ENCODE measurements around the gene WDR90.
A peak's percentile ranks its signal among the peaks of the same experiment; 100 is the strongest.

DNA sequence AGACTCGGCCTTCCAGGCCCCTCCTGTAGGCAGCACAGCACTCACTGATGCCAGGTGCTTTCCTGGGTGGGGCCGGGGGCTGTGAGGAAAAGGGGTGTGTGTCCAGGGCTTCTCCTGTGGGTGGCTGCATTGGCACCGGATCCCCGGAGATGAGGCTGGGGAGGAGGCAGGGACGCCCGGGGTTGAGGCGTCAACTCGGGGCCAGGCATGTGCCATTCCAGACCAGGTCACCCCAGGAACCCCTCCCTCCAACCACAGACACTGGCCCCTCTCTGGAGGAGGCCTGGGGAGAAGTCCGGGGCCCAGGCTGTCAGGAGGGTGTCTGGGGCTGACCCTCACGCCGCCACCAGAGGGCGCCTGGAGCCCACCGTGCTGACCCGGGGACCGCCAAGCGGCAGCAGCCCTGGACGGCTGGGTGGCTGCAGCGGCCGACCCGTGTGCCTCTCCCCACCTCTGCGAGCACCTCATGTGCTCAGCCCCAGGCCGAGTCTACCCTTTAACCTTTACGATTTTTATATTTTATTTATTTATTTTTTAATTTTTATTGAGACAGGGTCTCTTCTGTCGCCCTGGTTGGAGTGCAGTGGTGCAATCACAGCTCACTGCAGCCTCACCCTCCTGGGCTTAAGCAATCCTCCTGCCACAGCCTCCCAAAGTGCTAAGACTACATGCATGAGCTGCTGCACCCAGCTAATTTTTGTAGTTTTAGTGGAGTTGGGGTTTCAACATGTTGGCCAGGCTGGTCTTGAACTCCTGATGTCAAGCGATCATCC is 62.6 kb downstream of the WDR90 start:
- TF ChIP-seq, protein P1, sequence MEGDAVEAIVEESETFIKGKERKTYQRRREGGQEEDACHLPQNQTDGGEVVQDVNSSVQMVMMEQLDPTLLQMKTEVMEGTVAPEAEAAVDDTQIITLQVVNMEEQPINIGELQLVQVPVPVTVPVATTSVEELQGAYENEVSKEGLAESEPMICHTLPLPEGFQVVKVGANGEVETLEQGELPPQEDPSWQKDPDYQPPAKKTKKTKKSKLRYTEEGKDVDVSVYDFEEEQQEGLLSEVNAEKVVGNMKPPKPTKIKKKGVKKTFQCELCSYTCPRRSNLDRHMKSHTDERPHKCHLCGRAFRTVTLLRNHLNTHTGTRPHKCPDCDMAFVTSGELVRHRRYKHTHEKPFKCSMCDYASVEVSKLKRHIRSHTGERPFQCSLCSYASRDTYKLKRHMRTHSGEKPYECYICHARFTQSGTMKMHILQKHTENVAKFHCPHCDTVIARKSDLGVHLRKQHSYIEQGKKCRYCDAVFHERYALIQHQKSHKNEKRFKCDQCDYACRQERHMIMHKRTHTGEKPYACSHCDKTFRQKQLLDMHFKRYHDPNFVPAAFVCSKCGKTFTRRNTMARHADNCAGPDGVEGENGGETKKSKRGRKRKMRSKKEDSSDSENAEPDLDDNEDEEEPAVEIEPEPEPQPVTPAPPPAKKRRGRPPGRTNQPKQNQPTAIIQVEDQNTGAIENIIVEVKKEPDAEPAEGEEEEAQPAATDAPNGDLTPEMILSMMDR (conservative IDR thresholded peaks at IDR 0.05; ENCODE audit: low read depth, low read length) = peak; percentile 89
- TF ChIP-seq EZH2 (IDR thresholded peaks at IDR 0.05; ENCODE audit: borderline replicate concordance, low read depth, low read length, poor library complexity, severe bottlenecking) = no peak
